Peyer's patch (tissue), 4 donors: ENCODE data around the gene HES4.

ENCODE experiments used
- CTCF ChIP-seq, 6 experiments: fragments of 450-650 bp in 4 of 6; fragments of 200-600 bp in 2 of 6; sonication (generic) in 1 of 6; IDR thresholded peaks; one replicate each; pipeline ENCODE4 v1.5.1; 2017 to 2019; ENCODE audit warnings: antibody characterized with exemption in 6 of 6, mild to moderate bottlenecking in 3 of 6, moderate library complexity in 1 of 6
- POLR2A ChIP-seq, 2 donors: fragments of 450-650 bp; IDR thresholded peaks; one replicate each; pipeline ENCODE4 v1.5.1; 2017; ENCODE audit warnings: antibody characterized with exemption in 2 of 2, mild to moderate bottlenecking in 2 of 2, moderate library complexity in 2 of 2

- TF ChIP-seq CTCF (IDR thresholded peaks at IDR 0.05) (no peak), POLR2A (IDR thresholded peaks at IDR 0.05) (peak; percentile 62 to 73)
Observed at GRCh38 chr1:1006305-1007159, 6.6 kb upstream of the HES4 start.
